AG04450 (cell line): Measurements from ENCODE around the gene SMIM41. TPM values are rescaled to one million over a fixed set of nuclear protein-coding genes. Genes with fewer than 3 reads are reported as not detected.

Source experiments
- CTCF ChIA-PET: fragments of 300-600, 350-600 bp; formaldehyde crosslinking; extraction: SDS; loops from one replicate; lab custom pipeline; 2022; ENCODE audit warnings: antibody characterized with exemption, inconsistent platforms; lab: Charles Lee
- POLR2A ChIA-PET: fragments of 350-600 bp; formaldehyde crosslinking; extraction: SDS; loops from one replicate; lab custom pipeline; 2021; ENCODE audit warnings: antibody characterized with exemption, inconsistent platforms; lab: Yijun Ruan, JAX
- DNase-seq: peaks from one replicate; pipeline ENCODE4 v3.0.0-alpha.2; 2011; ENCODE audit warnings: low read depth, low spot score
- H3K27ac ChIP-seq: one replicate; pipeline ENCODE4 v1.5.1; 2012; ENCODE audit warnings: low read depth, low read length, control low read depth
- H3K27me3 ChIP-seq: one replicate; pipeline ENCODE4 v1.6.0; 2012; ENCODE audit warnings: low read length; ENCODE audit not compliant: control insufficient read depth, insufficient read depth
- H3K4me3 ChIP-seq: 2 replicates; pipeline ENCODE4 v1.5.1; 2011; ENCODE audit warnings: mild to moderate bottlenecking, low read depth, low read length, control low read depth
- H3K9me3 ChIP-seq: 2 replicates; pipeline ENCODE4 v1.5.1; 2012; ENCODE audit warnings: low read length; ENCODE audit not compliant: control insufficient read depth, insufficient read depth
- polyA plus RNA-seq: library from polyadenylated mRNA; depleted of rRNA; stranded (reverse); fragments of >200 nt; gene quantifications from 2 replicates; pipeline ENCODE4 v1.2.3, GENCODE V29; 2011
- TF ChIP-seq, protein P1 (sequence below): IDR thresholded peaks from 2 replicates; pipeline ENCODE4 v1.5.1; 2011; ENCODE audit warnings: low read depth, low read length, control low read depth, inconsistent platforms

The SMIM41 gene
- polyA plus RNA-seq, 1 experiment: not detected

DNA sequence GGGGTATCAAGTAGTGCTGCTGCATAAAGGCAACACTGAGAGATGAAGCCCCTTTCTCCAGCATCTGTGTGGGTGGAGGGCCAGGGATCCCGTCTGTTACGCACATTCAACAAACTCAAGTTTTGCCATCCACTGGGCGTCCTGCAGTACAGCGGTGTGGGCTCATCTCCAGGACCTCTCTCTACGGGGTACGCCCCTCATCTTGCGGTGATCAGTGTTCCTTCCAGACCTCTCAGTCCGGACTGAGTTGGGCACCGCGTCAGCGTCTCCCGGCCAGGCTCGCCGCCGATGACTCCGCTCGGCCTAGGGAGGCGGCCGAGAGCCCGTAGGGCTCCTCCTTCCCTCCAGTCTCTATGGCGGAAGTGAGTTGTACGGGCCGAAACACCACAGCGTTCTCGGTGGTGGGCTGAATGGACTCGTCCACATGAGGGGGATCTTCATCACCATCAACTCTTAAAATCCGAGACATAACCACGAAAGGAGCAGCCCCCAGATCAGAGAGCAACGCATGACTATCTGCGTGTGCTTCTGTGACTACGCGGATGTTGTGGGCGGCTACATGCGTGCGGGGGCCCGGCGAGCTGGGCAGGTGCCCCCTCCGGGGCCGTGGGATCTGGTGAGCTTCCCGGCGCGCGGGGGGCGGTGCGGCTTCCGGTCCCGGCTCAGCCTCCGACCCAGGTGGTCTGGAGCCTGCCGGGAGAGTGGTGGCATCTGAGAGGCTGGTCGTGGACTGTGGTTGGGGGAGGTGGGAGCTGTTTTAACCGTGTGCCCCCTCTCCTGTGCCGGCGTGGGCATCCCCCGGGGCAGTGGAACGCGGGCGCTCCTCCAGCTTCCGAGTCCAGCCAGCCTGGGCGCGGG, 9.9 kb upstream of the SMIM41 start, which contains the start of gene ATG101:
Gene ATG101, plus strand, starts transcription at position 652 of the 858 bp plus-strand sequence. CDS start 3,673 bp downstream, outside the sequence.
- DNase-seq: peak; percentile 94
- POLR2A ChIA-PET: interaction anchor here (0.5 to 2.5 kb wide), 11 partner anchors 9 to 1639 kb away, joined by 3 to 32 read pairs (median 5); partner anchors contain the start of genes NR4A1, SMIM41 and TAMALIN
- no peaks in the 10 kb centered on the region; the same call in 1 of the 2 replicates for H3K9me3 ChIP-seq
- TF ChIP-seq, protein P1, sequence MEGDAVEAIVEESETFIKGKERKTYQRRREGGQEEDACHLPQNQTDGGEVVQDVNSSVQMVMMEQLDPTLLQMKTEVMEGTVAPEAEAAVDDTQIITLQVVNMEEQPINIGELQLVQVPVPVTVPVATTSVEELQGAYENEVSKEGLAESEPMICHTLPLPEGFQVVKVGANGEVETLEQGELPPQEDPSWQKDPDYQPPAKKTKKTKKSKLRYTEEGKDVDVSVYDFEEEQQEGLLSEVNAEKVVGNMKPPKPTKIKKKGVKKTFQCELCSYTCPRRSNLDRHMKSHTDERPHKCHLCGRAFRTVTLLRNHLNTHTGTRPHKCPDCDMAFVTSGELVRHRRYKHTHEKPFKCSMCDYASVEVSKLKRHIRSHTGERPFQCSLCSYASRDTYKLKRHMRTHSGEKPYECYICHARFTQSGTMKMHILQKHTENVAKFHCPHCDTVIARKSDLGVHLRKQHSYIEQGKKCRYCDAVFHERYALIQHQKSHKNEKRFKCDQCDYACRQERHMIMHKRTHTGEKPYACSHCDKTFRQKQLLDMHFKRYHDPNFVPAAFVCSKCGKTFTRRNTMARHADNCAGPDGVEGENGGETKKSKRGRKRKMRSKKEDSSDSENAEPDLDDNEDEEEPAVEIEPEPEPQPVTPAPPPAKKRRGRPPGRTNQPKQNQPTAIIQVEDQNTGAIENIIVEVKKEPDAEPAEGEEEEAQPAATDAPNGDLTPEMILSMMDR: peak; percentile 68
- CTCF ChIA-PET: interaction anchor here (0.6 to 31.7 kb wide), 12 partner anchors 9 to 978 kb away, joined by 3 to 624 read pairs (median 8); partner anchors contain the start of gene NR4A1
- peak within 1 kb of the TSS; percentile 100 for H3K4me3 ChIP-seq
- peak within 1 kb of the TSS; percentile 93 for H3K27ac ChIP-seq
- no peaks in the 10 kb centered on the region for H3K27me3 ChIP-seq

DNA sequence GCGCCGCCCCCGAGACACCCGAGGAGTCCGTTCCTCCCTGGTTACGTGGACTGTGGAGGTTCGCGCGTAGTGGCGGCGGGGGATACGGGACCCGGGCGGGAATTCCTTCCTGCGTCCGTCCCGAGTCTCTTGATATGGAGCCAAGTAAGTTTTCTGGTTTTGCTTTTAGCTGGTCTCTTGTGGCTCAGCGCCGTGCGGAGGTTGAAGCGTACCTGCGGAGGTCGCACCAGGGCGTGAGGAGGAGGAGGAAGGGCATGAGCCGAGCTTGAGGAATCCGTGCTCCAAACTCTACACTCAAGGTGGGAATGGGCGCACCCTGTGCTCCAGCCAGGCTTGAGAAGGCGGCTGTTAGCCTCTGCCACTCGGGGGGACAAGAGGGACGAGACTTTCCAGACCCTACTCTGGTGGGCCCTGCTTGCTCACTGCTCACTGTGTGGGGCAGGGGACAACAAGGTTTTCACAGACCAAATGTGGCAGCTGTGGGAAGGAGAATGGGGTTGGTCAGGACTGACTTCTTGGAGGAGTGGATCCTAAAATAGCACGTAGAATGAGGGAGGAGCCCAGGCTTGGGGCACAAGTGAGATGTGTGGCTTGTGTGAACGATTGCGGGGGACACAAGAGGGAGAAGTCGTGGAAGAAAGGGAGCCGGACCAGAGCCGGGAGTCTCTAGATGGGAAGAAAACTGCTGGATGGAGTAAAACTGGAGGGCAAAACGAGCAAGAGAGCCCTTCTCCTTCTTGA, 9.1 kb upstream of the SMIM41 start:
- Histone ChIP-seq H3K27me3 (no peaks in the 10 kb centered on the region), H3K27ac (peak overlapping the region; percentile 93), H3K9me3 (no peaks in the 10 kb centered on the region; the same call in 1 of the 2 replicates), H3K4me3 (peak overlapping the region; percentile 100)
- TF ChIP-seq, protein P1: no peak
- ChIA-PET POLR2A (interaction anchor here (0.6 to 2.5 kb wide), 10 partner anchors 9 to 204 kb away, joined by 3 to 32 read pairs (median 5); partner anchors contain the start of genes NR4A1, SMIM41 and TAMALIN), CTCF (interaction anchor here (0.6 to 31.7 kb wide), 5 partner anchors 12 to 54 kb away, joined by 3 to 624 read pairs (median 3); no protein-coding TSS in a partner anchor)
- no peak for DNase-seq

DNA sequence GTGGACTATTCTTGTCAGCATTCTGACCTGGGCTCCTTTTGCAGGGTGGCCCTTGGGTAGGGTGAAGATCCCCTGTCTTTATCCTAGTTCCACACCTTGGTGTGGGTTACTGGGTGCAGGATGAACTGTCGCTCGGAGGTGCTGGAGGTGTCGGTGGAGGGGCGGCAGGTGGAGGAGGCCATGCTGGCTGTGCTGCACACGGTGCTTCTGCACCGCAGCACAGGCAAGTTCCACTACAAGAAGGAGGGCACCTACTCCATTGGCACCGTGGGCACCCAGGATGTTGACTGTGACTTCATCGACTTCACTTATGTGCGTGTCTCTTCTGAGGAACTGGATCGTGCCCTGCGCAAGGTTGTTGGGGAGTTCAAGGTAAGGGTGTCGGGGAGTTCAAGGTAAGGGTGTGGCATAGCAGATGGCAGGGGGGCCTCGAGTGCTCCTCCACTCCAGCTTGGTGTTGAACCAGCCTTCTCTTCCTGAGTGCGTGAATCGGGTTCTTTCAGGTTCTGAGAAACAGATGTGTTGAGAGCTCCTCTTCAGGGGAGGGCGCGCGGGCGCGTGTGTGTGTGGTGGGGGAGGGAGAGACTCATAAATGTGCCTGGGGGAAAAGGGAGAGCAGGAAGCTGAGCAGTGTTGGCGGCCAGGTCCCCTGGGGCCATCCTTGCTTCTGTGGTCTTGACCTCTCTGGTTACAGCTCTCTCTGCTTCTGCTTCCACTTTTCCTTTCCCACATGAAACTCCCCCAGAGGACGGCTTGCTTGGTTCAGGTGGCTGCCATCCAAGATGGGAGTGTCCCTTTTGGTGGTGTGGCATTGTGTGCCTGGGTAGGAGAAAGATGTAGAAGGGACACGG, 5.7 kb upstream of the SMIM41 start:
- Histone ChIP-seq H3K9me3 (no peaks in the 10 kb centered on the region; the same call in 1 of the 2 replicates), H3K27ac (no peak overlapping the region), H3K27me3 (no peaks in the 10 kb centered on the region), H3K4me3 (no peak overlapping the region)
- TF ChIP-seq, protein P1: no peak
- POLR2A ChIA-PET: interaction anchor here (0.6 kb wide), 2 partner anchors 44 to 188 kb away, joined by 3 to 4 read pairs; no protein-coding TSS in a partner anchor
- DNase-seq: no peak
- CTCF ChIA-PET: interaction anchor here (1.8 to 31.7 kb wide), 2 partner anchors 9 to 47 kb away, joined by 6 to 624 read pairs; no protein-coding TSS in a partner anchor

DNA sequence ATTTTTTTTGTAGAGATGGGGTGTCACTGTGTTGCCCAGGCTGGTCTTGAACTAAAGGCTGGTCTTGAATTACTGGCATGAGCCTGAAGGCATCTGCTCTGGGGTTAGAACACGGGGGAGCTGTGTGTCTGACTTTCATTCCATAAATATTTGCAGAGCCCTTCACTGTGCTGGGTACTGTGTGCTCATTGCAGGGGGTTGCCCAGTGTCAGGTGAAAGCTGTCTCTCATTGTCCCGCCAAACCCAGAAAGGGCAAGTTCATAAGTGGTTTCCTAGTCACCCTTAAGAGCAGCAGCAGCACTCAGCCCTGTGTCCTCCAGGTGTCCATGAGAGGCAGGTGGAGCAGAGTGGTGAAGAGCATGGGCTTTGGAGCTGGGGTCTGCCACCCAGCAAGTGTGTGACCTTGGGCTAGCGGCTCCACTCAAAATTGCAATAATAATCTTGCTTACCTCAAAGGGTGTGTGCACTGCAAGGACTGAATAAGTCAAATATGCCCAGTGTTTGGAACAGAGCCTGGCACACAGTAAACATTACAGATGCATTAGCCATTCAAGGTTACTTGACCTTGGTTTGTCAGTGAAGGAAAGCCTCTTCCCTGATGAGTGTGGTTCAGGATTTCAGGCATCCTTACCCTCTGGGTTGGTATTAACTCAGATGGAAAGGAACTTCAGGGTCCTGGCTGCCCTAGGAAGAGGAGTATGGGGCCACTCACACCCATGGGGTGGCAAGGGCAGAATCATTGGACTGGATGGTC, 4.4 kb upstream of the SMIM41 start:
- H3K27ac ChIP-seq: no peak overlapping the region
- no peaks in the 10 kb centered on the region; the same call in 1 of the 2 replicates for H3K9me3 ChIP-seq
- TF ChIP-seq, protein P1: no peak
- H3K4me3 ChIP-seq: no peak overlapping the region
- H3K27me3 ChIP-seq: no peaks in the 10 kb centered on the region
- DNase-seq: no peak
- ChIA-PET CTCF (interaction anchor here (0.6 to 31.7 kb wide), 3 partner anchors 8 to 906 kb away, joined by 3 to 624 read pairs (median 6); no protein-coding TSS in a partner anchor), POLR2A (no interaction called here)
